NCI-H1930 (cell line): ENCODE data around the gene CHST1.

Source experiments
- DNase-seq, 2 experiments: peaks; one replicate each; lab custom pipeline; 2025; lab: John Stamatoyannopoulos, UW

CHST1 gene

DNA sequence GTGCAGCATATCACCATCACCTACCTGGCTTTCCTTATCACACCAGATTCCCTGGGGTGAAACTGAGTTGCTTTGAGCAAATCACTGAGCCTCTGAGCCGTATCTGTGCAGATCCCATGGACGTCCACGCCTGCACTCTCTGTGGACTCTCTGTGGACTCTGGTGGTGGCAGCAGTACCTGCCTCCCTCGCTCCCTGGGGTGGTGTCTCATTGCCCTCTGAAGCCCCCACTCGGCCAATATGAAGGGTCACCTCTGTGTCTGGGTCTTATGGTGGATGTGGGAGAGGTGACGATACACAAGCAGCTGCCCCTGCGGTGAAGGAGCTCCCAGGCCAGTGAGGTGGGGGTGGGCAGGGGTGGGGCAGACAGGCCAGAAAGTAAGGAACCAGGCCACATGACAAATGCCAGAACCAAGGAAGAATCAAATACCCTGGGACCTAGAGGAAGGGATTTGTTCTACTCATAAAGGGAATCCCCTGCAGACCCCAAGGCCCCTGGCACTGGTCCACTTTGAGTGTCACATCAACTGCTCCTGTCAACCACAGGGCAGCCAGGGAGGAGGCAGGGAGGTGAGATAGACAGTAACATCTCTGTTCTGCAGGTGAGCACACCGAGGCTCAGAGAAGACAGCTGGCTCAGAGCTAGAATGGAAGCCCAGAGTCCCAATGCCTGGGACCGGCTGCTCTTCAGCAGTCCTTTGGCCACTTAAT is 9.2 kb upstream of the CHST1 start:
- DNase-seq = no peak

DNA sequence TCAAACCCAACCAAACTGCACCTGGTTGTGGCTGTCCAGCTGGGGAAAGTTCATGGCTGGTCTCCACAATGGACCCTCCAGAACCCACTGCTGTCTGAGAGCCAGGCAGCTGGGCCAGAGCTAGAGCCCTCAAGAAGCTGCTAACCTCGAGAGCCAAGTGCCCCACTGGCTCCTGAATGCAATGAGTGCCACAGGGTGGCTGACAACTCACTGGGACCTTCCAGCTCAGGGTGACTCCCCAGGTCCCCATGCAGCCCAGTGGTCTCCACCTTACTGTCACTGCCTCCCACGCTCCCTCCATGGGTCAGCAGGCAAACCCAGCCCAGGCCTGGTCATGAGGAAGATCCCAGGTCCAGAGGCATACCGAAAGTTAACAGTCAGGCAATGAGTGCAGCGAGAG is 8.0 kb upstream of the CHST1 start:
- DNase-seq = no peak

DNA sequence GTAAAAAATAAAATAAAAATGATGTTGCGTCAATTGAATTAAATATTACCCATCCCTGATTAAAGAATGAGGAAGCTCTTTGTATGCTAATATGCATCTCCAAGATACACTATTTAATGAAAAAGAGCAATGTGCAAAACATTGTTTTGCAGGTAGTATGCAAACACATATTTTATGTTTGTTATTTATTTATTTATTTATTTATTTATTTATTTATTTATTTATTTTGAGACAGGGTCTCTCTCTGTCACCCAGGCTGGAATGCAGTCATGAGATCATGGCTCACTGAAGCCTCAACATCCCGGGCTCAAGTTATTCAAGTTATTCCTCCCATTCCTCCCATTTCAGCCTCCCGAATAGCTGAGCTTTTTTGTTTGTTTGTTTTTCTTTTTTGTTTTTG is 7.2 kb upstream of the CHST1 start:
- DNase-seq = no peak

DNA sequence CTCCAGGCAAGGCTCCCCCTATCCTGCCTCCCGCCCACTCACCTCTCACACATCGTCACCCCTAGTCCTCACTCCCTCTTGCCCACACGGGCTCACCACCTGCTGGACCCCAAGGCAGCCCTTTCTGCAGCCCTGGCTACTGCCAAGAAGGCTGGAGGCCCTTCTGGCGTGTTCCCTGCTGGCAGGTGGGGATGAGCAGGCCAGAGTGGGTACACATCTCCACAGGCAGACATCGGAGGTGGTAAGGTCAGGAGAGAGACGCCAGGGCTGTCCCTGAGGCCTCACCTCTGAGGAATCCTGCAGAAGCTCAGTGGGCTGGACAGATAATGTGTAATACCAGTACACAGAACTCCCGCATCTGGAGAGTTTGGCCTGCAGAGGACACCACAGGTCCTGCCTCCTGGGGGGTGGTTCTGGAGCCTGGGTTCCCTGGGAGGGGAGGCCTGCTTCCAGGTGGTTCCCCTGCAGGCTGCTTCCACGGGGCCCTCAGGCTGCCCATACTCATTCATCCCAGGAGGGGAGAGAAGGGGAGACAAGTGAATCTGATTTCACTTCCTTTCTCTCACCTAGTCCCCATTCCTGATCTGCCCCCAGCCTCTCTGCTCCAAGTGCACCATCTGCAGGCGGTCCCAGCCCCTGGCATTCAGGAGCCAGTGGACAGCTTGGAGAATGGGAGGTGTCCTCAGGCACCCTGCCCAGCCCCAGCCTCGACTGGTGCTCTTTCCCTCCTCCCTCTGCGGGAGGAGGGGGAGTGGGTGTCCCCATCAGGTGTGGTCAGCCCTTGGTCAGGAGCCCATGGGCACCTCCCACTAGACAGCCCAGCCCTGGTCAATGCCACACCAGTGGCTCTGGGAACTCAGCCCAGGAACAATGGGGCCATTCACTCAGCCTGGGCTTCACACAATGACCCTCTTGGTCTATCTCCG is 6.1 kb upstream of the CHST1 start:
- no peak for DNase-seq

DNA sequence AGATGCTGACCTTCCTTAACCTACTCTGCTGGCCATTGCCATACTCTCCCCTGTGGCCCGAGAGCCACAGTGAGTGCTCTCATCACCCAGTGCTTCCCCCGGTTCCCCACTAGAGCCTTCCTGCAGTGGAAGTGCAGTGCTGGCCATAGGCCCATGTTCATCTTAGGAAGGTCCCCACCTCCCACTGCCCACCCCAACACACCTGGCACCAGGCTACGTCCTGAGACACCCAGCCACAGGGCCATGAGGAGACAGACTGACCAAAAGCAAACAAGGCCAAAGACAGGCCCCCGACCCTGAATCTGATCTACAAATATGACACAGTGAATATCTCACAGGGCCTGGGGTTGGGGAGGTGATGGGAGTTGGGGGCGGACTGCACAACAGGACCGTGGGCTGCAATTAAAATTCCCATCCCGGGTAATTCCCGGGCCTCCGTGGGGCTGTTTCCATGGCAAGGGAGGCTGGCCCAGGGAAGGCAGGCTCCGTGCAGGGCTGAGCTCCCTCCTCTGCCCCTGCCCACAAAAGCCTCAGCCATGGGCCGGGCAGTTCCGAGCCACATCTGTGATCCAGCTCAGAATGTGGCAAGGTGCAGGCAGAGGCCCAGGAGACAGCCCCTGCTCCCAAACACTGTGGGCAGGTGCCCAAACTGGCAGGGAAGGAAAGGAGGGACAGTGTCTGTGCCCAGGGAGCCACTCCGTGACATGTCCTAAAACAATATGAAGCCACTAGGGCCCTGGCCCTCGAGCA is 5.1 kb upstream of the CHST1 start:
- DNase-seq = no peak

DNA sequence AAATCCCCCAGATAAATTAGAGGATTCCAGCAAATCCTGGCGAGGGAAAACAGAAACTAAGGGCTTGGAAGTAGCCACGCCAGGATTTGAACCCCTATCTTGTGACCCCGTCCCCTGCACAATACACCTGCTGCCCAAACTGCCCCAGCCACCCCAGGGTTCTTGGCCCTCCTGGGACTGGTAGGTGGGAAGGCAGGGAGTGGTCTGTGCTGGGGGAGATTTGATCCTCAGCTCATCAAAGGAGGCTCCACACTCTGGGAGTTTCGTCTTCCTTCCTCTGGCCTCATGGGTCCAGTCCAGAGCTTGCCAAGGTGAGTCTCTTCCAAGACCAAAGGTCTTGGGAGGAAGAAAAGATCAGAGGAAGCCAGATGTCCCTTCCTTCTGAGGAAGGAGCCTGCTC is 4.5 kb upstream of the CHST1 start:
- no peak for DNase-seq

DNA sequence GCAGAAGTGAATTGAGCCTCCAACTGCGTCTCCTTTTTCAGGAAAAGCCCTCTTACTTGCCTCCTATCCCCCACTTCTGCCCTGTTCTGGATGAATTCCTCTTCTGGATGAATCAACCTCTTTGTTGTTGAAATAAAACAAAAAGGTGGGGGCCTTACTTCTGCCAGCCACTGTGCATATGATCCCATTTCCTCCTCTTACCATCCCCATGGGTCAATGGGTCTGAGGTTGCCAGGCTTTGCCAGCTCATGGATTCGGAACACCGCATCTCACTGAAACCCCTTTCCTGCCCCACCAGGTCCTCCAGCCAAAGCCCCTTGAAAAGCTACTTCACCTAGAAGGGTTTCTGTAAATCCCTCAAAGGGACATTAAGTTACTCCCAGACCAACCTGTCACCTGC is 3.7 kb upstream of the CHST1 start:
- DNase-seq = no peak

DNA sequence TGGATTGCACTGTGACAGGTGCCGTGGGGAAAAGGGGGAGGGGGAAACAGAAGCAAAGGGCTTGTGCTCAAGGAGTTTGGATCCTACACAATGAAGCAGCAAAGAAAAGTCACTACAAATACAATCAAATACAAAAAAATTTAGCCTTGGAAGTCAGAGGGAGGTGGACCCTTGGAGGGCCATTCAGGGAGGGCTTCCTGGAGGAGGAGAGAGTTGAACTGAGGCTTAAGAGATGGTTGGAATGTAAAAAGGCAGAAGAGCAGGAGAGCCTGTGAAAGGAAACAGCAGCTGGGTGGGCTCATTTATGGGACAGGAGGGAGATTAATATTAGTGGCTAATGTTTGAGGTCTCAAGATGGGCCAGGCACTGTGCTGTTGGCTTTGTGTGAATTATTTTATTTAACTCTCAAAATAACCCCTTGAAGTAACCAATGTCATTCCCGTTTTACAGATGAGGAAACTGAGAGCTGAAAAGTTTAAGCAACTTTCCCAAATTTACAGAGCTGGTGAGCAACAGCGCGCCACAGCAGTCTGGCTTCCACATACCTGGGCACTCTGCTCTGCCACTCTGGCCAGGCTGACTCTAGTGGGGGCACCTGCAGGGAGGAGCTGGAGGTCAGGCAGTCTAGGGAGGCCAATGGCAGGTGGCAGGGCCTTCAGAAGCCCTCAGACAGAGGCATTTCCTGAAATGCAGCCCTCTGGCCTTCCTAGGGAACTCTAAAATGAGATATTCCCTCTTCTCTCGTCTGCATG is 2.7 kb upstream of the CHST1 start:
- no peak for DNase-seq

DNA sequence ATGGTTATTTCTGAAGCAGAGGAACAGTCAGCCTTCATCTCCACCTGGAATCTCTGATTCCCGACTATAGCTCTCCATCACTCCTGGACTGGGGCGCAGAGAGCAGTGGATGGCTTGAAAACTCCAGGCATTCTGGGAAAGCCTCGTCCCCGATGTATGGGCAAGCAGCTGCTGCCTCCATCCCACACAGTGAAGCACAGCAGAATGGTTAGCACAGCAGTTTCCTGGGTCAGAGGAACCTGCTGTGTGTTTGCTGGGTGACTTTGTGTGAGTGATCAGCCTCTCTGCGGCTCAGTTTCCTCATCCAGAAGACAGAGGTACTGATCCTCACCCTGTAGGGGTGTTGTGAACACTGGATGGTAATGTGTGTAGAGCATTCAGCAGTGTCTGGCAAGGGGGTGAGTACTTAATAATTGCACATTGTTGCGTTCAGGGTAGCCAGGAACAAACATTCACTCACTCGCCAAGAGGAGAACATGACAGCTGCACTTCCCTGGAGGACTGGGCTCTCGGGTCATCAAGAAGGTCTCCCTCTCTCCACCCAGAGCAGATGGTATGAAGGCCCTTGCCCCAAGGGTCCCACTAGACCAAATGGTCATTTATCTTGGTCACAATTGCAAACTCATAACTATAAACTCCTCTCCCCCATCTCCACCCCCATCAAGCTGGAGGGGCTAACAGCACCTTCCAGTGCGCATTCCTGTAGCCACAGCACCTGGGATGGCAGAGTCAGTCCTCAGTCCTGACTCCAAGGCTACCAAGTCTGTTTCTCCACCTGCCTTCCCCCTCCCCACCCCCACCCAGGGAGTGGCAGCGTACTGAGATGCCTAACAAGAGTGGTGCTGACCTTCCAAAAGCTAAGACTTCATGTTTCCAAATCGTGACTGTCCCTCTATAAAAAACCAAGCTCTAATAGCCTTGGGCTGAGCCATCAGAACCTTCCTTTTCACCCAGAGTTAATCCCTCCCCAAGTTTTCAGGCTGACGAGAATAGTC is 1.5 kb upstream of the CHST1 start:
- DNase-seq = no peak

DNA sequence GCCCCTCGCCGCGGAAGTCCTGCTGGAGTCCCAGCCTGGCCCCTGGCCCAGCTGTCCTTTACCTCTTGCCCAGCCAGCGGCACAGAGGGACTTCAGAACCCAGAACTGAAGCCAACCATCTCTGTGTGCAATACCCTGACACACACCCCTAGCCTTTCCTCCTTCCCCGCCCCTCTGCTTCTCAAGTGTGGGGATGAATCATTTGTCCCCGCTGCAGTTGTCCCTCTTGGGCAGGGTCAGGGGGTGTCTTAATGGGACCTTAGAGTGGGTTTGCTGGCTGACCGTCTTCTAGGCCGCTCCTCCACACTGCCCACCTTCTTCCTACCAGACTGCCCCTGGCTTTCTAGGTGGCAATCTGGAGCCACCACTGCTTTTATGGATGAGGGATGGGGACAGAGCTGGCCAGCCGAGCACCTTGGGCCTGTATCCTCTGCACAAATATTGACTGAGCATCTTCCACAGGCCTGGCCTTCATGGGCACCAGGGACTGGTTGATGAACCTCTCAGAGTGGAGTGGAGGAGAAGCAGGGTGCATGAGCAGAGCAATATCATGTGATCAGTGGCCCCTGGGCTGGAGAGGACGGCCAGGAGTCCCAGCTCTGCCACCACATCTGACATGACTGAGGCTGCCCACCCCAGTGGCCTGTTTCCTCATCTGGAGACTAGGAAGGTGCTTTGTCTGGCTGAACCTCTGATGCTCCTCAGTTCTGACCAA is 668 bp upstream of the CHST1 start:
- DNase-seq = no peak

DNA sequence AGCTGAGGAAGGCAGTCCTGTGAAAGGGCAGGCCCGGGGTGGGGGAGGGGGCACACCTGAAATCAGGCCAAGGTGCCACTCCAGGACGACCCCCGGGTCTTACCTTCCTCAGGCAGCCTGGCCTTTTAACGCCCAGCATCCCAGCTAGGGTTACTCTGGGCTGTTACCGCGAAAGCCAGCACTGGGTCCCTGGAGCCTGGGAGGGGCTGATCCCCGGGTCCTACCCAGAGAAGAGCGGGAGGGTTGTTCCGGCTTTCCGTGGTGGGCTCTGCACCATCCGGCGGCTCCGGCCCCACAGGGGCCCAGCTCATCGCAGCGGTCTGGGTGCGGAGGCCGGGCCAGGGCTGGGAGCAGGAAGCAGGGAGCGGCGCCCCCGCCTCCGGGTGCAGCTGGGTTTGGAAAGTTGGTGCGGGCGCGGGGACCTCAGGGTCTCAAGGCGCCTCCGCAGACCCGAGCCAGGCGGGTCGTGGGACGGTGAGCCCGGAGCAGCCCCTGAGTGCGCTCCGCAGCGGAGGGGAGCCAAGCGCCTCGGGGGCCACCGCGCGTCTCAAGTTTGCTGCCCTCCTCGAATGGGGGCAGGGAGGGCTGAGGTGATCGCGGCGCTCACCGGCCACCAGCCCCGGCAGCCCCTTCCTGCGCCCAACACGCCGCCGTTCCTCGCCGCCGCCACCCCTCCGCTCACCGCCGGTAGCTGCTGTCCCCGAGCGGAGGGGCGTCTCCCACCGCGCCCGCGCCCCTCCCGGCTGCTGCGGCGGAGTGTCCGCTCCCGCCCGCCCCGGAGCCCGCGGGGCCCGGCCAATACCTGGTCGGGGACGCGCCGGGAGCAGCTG is 831 bp downstream of the CHST1 start:
- DNase-seq = no peak

DNA sequence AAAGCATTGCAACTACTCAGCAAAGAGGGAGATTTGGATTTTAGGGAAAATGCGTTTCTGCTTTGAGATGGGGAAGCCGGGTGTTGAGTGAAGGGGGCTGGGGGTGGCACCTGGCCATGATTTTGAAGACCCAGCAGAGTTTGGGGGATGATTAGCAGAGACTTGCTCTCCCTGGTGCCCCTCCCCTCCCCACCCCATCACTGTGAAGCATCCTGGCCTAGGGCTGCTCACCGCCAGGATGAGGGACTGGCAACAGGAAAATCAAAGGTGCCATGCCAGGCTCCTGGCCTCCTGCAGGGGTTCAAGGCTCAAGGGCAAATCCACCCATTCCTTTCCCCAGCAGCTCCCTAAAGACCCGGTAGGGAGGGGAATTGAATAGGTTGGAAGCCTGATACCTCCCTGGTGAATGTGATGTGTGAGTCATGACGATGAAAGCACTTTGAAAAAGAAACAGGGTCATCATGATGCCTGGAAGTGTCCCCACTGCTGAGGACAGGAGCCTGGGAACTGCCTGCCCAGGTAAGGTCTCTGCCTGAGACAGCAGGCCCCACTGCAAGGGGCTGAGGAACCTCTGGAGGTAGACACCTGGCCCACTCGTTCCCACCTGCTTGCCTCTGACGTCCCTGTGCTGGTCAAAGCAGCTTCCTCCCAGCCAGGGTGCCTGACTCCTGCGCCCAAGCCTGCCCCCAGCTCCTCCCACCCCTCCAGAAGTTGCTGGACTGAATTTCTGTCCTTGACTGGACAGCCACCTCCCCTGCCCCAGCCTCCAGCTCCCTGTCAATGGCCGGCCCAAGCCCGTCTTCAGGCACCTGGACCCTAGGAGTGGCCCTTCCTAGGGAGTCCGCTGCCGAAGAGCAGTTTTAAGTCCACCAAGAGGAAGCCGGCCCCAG is 1.7 kb downstream of the CHST1 start:
- no peak for DNase-seq

DNA sequence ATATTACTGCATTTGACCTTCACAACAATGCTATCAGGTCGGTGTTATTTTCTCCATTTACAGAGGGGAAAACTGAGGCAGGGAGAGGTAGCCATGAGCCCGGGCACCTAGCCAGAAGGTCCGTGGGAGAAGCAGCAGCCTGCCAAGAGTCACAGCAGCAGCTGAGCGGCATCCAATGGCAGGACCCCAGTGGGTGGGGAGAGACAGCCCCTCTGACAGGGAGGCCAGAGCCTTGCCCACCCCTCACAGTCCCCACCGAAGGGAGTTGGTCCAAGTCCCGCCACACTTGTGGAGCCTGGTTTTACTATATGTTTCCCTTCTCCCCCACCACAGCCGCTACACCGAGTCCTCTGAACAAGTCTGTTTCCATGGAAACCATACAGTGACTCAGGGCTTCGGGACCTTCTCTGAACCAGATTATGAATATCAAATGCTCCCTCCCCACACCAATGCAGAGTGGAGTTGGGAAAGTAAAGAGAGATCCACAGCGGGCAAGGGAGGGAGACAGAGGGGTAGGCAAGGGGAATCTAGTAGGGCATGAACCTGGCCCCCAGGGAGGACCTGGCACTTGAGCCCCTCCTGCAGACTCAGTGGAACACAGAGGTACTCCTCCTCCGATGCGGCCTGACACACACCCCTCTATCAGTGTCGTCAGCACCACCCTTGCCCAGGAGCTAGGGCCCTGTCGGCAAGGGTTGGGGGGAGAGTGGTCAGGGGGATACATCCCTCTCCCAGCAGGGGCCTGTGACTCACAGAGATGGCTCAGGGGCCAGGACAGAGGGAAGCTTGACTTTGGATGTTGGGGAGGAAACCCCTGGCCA is 2.5 kb downstream of the CHST1 start:
- no peak for DNase-seq

DNA sequence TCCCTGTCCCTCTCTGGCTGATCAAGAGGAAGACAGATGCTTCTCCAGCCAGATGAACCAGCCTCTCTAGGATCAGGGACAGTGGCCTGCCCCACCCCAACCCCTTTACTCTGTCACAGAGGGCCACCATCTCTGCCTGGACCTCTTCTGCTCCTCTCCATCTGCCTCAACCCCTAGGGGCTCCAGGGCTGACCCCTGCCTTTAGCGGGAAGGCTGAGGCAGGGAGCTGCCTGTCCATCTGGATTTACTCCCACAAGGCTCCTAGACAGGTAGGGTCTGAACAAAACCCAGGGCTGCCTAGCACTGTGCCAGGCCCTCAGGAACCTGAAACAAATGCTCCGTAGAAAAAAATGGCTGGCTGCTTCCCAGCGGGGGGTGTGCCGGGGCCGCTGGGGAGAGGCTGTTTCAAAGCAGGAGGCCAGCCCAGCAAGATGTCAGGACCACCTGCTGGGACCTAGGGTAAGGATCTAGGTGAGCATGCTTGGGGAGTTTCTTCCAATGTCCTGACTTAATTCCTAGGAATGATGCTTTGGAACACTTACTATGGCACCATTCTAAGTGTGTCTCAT is 3.2 kb downstream of the CHST1 start:
- no peak for DNase-seq

DNA sequence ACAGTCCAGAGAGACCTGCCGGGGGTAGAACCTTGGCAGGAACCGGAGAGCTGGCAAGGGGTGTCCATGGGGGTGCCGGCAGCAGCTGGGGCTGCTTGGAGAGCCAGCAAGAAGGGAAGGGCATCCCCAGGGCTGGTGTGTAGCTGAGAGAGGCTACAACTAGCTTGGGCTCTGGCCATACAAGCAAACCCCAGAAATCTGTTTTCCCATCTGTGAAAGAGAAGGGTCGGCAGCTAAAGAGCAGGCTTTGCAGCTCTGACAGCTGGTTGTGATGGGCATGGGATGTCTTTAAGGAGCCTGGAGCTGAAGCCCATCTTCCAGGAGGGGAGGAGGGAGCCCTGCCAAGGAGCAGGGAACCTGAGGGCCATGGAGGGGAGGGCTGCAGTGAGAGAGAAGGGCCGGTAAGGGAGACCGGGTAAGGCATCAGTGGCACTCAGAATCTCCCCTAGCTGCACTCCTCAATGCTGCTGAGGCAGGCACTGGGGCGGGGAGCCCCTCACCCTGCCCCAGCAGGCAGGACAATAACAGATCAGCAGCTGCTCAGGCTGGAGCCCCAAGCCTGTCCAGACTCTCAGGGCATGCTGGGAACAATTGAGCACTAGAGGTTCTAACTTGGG is 3.9 kb downstream of the CHST1 start:
- no peak for DNase-seq

DNA sequence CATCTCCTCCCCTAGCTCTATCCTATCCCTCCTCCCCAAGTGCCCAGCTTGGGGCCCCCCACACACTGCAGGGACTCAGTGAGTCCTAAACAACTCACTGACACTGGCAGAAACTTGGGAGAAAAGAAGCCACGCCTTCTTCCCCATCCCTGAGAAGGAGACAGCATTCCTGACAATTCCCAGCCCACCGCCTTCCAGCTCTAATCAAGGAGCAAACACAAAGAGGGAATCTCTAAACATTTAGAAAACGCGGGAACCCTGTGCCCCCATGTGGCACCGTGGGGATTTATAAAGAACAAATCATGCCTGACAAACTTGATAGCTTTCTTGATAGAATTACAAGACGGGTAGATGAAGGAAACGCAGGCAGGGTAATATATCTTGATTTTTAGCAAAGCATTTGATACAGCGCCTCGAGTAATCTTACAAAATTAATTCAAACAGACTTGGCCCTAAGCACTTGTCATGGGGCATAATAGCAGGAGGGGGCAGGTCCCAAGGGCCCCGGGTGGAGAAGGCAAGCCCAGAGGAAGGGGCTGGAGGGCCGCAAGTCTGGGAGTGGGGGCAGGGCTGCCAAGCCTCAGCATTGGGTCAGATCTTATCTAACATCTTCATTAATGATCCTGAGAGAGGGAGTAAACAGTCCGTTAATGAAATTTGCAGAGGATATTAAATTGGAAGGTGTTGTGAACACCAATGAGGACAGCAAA is 4.5 kb downstream of the CHST1 start:
- DNase-seq = no peak
